Adipose tissue (tissue), 3 donors: Measurements from ENCODE around the gene CEP63. TPM values are rescaled to one million over a fixed set of nuclear protein-coding genes. Genes with fewer than 3 reads are reported as not detected.
"Not testable (repeated sequence)": the region's sequence is repeated elsewhere in the genome, so short reads cannot be mapped to it uniquely, and the experiment has no call there.

ENCODE experiments used
- H3K27ac ChIP-seq: one replicate; pipeline ENCODE4 v1.5.1; 2013; ENCODE audit warnings: low read depth, low read length
- WGBS, 3 donors: extraction: QIAGEN DNeasy Blood & Tissue Kit; methylation state at CpG; one replicate each; pipeline ENCODE4 v1.1.7; 2013; 5-methylcytosine and 5-hydroxymethylcytosine counted together
- polyA plus RNA-seq, 3 donors: library from polyadenylated mRNA; stranded (reverse); fragments of 200-250 nt; gene quantifications; one replicate each; pipeline ENCODE4 v1.2.3, GENCODE V29; 2013
- donor health status: healthy with polysubstance abuse.
- donor health status: Bipolar disorder and iron deficiency.
- donor health status: healthy.

The CEP63 gene
- polyA plus RNA-seq, 3 donors: 13.3 to 27.4 (median 21.4) TPM

DNA sequence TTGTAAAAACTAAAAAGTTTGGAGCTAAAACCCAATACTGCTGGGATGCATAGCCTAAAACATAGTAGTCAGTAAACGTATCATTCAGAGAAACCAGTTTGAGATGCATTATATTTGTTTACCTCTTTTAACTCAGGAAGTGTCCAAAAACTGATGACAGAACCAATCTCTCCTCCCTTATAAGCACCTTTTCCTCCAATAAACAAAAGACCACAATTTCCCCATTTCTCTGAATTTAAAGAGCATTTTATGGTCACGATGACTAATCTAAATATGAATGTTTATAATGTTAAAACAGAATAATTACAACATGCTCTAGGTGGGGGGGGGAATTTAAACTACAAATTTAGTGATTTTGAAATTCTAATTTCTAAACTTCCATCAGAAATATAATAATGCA lies 58.5 kb downstream of the CEP63 start:
- H3K27ac ChIP-seq: no peak overlapping the region
- 60 to 90% (median 64%) methylated on average over 2 of the region's 2 CpGs for WGBS, 3 donors

DNA sequence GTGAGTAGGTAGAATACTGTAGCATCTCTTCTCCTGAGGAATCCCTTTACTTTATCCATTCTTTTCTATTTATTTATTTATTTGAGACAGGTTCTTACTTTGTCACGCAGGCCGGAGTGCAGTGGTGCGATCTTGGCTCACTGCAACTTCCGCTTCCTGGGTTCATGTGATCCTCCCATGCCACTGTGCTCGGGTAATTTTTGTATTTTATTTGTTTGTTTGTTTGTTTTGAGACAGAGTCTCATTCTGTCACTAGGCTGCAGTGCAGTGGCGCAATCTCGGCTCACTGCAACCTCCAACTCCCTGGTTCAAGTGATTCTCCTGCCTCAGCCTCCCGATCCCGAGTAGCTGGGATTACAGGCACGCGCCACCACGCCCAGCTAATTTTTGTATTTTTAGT lies 58.9 kb downstream of the CEP63 start:
- not testable (repeated sequence) for H3K27ac ChIP-seq
- 77 to 94% (median 78%) methylated on average over 12 of the region's 12 CpGs for WGBS, 3 donors

DNA sequence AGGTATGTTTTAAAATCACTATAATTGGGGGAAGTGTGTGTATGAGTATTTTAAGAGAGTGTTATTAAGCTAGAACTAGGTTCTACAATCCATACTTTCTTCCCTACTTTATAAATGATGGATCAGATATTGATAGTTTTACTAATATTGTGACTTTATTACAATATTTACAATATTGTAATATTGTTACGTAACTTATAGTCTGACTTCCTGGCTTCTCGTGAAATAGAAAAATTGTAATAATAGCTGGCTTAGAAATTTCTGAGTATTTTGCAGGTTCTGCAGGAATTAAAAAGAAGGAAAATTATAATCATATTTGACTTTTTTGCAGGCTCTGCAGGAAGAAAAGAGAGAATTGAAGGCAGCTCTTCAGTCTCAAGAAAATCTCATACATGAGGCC lies 60.0 kb downstream of the CEP63 start:
- WGBS, 3 donors: 71 to 97% (median 73%) methylated on average over 2 of the region's 2 CpGs
- H3K27ac ChIP-seq: no peak overlapping the region

DNA sequence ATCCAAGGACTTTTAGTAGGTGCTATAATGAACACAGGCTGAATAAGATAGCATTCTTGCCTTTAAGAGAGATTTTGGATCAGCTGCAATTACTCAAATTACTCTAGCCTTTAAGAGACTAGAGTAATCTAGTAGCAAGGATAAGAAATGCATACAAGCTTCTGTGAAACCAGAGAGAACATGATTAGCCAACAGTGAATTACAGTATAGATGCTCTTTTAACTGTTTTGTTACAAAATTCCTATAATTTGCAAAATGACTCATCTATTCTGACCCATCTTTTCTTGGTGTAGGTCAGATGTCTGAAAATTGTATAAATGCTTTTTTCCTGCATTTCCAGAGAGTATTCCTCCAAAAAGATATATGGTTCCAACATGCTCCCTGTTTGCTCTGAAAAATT lies 66.9 kb downstream of the CEP63 start:
- no peak overlapping the region for H3K27ac ChIP-seq

DNA sequence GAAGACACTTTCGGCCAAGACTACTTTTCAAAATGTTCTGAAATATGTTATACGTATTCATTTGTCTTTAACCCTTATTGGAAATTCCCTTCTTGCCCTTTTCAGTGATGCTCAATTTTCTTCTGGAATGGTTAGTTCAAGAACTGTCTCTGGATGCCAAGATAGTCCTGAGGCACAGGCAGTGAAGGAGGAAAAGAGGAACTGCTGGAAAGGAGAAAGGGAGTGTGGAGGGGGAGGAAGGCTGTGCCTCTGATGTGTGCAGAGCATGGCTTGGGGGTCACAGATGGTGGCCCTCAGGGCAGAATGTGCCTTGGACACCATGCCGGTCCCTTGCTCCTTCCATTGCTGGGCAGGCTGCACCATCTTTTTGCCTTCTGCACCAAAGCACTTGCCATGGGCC lies 73.7 kb downstream of the CEP63 start:
- WGBS, 3 donors: 95 to 97% (median 95%) methylated on average over 3 of the region's 3 CpGs
- no peak overlapping the region for H3K27ac ChIP-seq

DNA sequence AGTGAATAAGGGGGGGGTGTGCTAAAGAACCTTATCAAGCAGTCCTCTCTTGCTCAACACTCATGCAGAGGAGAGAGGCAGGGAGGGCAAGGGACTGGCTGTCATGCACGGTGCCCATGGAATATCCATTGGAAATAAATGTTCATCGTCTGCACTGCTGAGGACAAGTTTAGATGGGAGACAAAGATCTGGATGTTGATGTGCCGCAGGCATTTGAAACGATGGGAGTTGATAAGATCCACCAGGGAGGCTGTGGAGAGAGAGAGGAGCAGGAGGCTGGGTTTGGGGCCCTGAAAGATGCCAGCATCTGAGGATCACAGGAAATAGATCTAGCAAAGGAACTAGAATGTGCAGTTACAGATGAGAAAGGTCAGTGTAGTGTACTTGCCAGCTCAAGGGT lies 76.2 kb downstream of the CEP63 start:
- H3K27ac ChIP-seq: no peak overlapping the region
- WGBS, 3 donors: 92 to 94% (median 93%) methylated on average over 4 of the region's 4 CpGs

DNA sequence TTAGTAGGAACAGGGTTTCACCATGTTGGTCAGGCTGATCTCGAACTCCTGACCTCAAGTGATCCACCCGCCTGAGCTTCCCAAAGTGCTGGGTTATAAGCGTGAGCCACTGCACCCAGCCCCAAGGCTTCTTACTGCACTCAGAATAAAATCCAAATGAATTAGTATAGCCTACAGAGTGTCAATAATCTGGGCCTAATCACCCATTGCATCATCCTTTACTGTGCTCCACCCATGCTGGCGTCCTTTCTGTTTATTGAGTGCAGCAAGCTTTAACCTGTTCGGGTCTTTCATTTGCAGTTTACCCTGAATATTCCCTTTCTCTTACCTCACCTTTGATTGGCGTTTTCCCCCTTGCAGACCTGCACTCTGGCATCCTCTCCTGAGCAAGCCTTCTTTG lies 77.7 kb downstream of the CEP63 start:
- H3K27ac ChIP-seq: no peak overlapping the region
- 92 to 95% (median 93%) methylated on average over 6 of the region's 6 CpGs for WGBS, 3 donors

DNA sequence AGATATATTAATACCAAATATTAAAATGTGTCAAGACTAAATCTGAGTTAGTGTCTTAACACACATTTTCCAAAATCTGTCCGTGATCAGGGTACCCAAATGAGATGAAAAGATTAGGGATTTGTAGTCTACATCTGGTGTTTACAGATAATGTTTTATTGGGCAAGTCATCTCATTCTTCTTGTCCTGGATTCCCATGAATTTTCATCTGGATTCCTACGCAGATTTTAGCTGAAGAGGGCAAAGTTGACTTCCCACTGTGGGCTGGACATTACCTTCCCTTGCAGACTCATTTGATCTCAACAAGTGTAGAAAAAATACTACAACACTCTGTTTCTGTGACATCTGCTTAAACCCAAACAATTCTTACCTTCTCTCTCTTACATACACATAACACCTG lies 79.1 kb downstream of the CEP63 start:
- no peak overlapping the region for H3K27ac ChIP-seq
- 87 to 96% (median 88%) methylated on average over 2 of the region's 2 CpGs for WGBS, 3 donors

DNA sequence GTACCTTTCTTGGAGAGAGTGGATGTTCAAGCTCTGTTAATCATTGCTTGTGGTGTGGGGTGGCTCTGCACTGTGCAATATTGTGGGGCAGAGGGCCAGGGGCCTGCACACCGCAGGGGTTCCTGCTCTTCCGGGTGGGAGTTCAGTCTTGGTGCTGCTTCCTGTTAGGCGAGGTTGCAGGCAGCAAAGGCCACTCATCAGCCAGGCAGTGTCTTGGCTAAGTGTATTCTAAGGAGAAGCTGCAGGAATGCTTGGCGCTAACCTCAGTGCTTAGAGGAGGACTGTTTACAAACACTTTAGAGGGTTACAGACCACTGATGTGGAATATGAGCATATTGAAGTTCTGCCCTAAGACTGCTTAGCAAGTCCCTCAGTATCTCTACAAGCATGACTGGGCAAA lies 81.7 kb downstream of the CEP63 start:
- 43 to 48% (median 44%) methylated on average over 4 of the region's 4 CpGs for WGBS, 3 donors
- no peak overlapping the region for H3K27ac ChIP-seq

DNA sequence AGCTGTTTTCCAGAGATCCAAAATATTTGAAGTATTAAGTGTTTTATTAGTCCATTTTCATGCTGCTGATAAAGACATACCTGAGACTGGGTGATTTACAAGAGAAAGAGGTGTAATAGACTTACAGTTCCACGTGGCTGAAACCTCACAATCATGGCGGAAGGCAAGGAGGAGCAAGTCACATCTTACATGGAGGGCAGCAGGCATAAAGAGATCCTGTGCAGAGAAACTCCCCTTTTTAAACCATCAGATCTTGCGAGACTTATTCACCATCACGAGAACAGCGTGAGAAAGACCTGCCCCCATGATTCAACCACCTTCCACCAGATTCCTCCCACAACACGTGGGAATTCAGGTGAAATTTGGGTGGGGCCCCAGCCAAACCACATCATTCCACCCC lies 82.9 kb downstream of the CEP63 start:
- WGBS, 3 donors: 77 to 86% (median 78%) methylated on average over 6 of the region's 6 CpGs
- no peak overlapping the region for H3K27ac ChIP-seq

DNA sequence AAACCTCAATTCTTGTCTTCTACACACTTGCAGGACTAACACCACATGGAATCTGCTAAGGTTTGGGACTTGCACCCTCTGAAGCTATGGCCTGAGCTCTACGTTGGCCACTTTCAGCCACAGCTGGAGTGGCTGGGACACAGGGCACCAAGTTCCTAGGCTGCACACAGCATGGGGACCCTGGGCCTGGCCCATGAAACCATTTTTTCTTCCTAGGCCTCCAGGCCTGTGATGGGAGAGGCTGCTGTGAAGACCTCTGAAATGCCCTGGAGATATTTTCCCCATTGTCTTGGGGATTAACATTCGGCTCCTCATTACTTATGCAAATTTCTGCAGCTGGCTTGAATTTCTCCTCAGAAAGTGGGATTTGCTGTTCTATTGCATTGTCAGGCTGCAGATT lies 84.0 kb downstream of the CEP63 start:
- WGBS, 3 donors: 81 to 93% (median 91%) methylated on average over 2 of the region's 2 CpGs
- H3K27ac ChIP-seq: not testable (repeated sequence)

DNA sequence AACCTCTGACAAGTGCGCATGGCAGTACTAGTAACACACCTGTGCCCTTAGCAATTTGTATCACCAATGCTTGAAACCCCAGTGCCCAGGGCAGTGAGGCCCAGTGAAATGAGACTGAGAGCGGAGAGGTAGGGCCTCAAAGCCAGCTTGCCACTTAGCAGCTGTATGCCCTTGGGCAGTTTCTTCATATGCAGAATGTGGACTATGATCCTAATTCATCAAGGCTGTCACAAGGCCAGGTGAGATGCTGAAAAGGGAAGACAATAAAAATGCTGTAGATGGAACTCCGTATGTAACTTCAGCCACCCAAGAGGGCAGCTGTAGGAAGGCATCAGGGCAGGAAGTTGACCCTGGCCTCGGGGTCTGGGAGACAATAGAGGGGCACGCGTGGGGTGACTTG lies 90.6 kb downstream of the CEP63 start:
- WGBS, 3 donors: 68 to 84% (median 72%) methylated on average over 6 of the region's 6 CpGs
- no peak overlapping the region for H3K27ac ChIP-seq

DNA sequence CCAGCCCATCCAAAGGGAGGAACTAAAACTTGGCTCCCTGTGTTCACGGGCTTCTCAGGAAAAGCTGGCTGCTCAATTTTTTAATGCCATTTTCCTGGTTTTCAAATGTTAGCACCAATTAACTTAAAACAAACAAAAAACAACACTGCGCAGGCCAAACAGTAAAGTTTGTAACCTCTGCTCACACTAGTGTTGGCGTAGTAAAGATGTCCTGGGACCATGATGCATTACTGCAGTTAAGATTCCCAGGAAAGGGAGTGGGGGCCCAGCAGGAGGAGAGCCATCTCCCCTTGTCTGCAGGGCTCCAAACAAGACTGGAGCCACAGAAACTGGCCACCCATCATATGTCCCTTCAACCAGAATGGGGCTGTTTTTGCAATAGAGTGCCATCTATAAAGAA lies 91.0 kb downstream of the CEP63 start:
- no peak overlapping the region for H3K27ac ChIP-seq
- 85 to 88% (median 86%) methylated on average over 3 of the region's 3 CpGs for WGBS, 3 donors

DNA sequence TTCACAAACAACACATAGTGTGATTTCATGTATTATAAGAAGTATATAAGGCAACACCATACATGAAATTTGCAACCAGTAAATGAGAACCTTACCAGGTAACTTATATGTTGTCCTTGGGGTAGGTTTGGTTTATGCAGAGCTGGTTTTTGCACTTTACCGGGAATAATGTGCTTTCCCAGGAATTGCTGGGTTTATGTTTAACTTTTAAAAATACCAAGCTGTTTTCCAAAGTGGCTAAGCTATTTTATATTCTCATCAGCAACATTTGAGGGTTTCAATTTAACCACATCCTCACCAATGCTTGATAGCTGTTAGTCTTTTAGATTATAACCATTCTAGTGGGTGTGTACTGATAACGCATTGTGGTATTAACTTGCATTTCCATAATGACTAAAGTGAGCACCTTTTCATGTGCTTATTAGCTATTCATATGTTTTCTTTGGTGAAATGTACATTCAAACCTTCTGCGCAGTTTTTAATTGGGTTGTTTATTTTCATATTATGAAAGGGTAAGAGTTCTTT lies 93.3 kb downstream of the CEP63 start:
- WGBS, 3 donors: 66 to 89% (median 82%) methylated on average over 3 of the region's 3 CpGs

DNA sequence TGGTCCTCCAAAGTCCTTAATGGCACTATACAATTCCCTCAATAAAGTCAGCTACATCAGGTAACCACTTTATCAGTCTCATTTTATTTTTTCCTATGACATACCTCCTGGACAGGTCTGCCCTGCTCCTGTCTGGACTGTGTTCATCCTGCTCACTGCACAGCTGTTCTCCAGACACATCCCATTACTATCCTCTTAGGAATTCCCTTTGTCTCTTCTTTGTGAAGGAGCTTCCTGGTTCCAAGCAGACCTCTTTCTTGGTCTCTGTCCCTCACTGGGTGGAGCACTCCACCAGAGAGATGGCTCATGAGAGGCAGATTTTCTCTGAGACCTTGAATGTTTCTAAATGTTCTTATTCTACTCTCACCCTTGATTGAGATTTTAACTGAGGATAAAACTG lies 104.9 kb downstream of the CEP63 start:
- H3K27ac ChIP-seq: no peak overlapping the region

More for the DNA sequence above, 93.3 kb downstream of the CEP63 start:
- H3K27ac ChIP-seq: no peak overlapping the region

DNA sequence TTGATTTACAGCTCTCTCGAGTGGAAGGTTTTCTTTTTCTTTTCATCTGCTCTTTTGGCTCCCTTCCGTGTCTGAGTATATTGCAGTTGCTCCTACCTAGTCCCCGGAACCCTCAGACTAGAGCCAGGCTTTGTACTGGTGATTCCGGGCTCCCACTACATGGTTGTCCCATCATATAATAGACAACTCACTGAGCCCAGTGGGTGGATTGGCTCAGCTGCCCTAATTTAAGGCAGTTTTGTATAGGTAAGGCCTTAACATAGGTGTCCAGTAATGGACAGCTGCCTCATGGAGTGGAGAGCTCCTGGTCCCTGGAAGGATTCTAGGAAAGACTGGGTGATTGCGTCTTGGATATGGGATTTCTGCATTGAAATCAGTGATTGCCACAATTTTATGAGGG lies 106.9 kb downstream of the CEP63 start:
- 88 to 92% (median 91%) methylated on average over 5 of the region's 5 CpGs for WGBS, 3 donors
- H3K27ac ChIP-seq: no peak overlapping the region

DNA sequence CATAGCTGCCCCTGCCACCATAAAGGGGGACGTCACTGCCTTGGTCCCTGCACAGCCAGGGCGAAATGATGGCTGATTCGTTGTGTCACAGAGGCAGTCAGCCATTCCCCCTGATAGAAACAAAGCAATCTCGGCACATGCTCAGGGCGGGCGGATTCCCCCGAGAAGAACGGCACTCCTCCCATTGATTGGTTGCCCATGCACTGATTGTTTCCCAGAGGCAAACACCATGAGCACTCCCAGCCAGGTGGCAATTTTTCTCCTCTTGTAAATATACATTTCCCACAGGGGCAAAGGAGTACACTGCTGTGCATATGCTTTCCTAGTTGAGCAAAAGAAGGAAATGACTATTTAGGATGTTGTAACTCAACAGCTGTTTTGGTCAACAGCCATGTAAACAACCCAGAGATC lies 108.5 kb downstream of the CEP63 start:
- no peak overlapping the region for H3K27ac ChIP-seq
- 54 to 69% (median 64%) methylated on average over 8 of the region's 8 CpGs for WGBS, 3 donors

DNA sequence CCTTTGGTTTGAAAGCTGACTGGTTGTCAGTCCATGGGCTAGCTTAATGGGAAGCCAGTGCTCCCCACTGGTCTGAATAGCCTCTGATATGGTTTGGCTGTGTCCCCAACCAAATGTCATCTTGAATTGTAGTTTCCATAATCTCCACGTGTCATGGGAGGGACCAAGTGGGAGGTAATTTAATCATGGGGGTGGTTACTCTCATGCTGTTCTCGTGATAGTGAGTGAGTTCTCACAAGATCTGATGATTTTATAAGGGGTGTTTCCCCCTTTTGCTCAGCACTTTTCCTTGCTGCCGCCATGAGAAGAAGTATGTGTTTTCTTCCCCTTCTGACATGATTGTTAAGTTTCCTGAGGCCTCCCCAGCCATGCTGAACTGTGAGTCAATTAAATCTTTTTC lies 109.1 kb downstream of the CEP63 start:
- 40 to 79% (median 48%) methylated on average over 3 of the region's 3 CpGs for WGBS, 3 donors
- H3K27ac ChIP-seq: not testable (repeated sequence)

DNA sequence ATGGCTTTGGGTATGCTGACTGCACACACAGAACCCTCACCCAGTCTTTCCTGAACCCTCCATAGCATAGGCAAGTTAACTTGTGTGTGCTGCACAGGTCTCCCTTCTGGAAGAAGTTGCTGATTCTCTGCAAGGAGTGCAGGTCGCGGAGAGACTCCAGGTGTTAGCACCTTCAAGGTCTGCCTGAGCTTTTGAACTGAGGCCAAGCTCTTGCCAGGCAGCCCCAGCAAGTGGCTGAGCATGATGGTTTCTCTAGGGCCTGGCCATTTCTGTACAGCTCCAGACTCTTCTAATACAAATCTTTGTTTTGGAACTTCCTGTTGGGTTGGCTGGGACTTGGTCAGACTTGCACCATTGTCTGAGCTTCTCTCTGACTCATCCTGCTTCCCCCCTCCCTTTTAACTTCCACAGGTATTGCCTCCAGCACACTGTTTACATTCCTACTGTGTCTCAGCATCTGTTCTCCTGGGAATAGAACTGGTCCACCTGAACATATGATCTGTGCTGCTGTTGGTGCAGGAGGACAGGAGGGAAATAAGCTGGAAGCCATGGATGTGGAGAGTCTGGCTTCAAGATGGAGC lies 111.6 kb downstream of the CEP63 start:
- H3K27ac ChIP-seq: no peak overlapping the region
- WGBS, 3 donors: 13 to 63% (median 23%) methylated on average over 2 of the region's 2 CpGs

DNA sequence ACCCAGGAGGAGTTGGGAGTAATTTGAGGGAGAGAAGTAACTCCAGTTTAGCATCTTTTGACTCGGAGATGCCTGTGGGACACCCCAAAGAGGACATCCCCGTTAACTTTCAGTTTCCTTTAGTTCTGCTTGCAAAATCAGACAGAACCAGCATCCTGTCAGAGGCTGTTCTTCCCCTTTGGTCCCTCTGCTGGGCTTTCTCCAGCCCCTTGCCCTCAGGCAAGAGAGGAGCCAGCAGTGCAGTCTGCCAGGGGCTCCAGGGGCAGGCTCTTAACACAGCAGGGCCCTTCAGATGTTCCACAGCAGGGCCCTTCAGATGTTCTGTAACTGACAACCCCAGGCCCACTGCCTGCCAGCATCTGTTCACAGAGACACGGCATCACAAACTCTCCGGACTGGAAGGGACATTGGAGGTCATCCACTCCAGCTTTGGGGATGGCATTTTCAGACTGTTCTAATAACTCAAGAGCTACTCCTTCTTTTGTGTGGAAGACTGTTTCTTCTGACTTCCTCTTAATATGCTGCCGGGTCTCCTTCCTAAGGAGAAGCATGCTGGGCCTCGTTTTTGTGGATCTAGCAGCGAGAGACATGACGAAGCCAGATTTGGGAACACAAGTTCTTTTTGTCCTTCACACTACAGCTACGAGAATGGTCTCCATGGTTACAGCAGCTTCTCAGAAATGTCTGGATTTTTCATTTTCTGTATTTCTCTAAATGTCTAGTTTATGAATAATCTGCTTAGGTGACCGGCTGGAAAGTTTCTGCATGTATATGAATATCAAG lies 113.1 kb downstream of the CEP63 start:
- no peak overlapping the region for H3K27ac ChIP-seq
- 63 to 81% (median 69%) methylated on average over 10 of the region's 10 CpGs for WGBS, 3 donors
